Measurements from ENCODE around the gene GRK1.

Gene GRK1

DNA sequence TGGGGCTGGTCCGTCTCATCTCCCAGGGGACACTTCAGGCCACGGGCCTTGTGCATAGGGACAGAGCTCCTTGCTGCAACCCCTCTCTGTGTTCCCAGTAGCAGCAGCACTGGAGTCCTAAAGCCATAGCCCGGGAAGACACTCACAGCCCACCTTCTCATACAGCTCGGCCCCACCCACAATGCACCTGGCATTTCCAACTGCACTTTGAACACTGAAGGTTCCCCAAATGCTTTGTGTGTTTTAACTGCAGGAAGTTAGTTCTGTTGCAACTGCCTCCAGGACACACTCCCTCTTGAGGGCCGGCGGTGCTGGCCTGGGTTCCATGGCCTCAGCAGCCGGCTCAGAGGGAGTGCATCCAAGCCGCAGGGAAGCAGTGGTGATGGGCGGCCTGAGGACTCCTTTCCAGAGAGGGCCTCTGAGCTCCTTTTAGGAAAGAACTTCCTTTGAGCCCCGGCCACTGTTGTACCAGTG, 69.3 kb downstream of the GRK1 start:
- H3K27me3 ChIP-seq (ENCODE audit: control insufficient read depth, insufficient read depth, low read length), result peaks cover 18% of the 10 kb centered on the region

DNA sequence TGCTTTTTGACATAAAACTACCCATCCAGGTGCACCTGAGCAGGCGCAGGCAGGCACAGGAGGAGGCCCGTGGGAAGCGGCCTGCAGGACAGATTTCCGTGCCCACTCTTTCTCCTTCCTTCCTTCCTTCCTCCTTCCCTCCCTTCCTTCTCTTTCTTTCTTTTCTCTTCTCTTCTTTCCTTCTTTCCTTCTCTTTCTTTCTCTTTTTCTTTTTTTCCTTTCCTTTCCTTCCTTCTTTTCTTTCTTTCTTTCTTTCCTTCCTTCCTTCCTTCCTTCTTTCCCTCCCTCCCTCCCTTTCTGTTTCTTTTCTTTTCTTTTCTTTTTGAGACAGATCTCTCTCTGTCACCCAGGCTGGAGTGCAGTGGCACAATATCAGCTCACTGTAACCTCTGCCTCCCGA, 70.8 kb downstream of the GRK1 start:
- H3K4me3 ChIP-seq (ENCODE audit: low read length), result no peak overlapping the region
- H3K9ac ChIP-seq (ENCODE audit: low read depth, low read length), result no peak overlapping the region
- H3K36me3 ChIP-seq (ENCODE audit: insufficient read depth, low read length), result no peaks in the 10 kb centered on the region
- H3K9me3 ChIP-seq (replicated peaks; ENCODE audit: low read length), result no peaks in the 10 kb centered on the region
- no peak overlapping the region for H3K4me2 ChIP-seq (ENCODE audit: low read length)
- peaks cover 15% of the 10 kb centered on the region for H3K27me3 ChIP-seq (ENCODE audit: control insufficient read depth, insufficient read depth, low read length)
- peaks cover 11% of the 10 kb centered on the region for H3K4me1 ChIP-seq (ENCODE audit: control insufficient read depth, insufficient read depth, low read length)

More for the DNA sequence above, 69.3 kb downstream of the GRK1 start:
- Histone ChIP-seq H3K9ac (ENCODE audit: low read depth, low read length) (no peak overlapping the region), H3K4me2 (ENCODE audit: low read length) (no peak overlapping the region), H3K36me3 (ENCODE audit: insufficient read depth, low read length) (no peaks in the 10 kb centered on the region), H3K4me3 (ENCODE audit: low read length) (no peak overlapping the region), H3K9me3 (replicated peaks; ENCODE audit: low read length) (no peaks in the 10 kb centered on the region), H3K4me1 (ENCODE audit: control insufficient read depth, insufficient read depth, low read length) (no peaks in the 10 kb centered on the region)

DNA sequence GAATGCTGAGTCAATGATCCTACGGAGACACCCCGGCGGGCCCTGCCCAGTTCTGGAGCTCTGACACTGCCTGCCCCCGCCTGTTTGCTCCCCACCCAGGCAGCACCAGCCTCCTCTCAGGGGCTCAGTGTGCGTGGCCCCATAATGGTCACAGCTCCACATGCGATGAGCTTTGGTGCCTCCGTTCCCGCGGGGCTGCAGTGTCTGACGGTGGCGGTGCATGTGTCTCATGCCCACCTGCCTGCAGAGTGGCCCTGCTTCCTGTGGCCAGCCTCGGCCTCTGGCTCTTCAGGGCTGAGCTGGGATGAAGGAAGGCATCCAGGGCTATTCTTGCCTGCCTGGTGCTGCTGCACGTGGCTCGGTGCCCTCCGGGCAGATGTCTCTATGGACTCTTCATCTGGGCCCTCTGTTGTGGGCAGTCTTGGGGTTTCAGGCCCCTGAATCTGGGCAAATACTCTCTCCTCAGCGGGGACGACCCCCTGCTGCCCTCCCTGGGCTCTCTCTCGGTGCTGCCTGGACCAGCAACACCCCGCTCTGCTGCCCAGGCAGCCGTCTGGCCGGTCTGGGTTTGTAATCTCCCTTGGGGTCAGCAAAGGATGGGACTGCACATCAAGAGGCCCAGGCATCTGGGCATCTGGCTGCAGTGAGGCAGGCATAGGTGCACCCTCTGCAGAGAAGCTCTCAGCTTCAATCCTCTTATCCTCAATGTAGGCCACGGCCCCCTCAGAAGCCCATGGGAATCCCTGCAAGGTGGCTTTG, 72.7 kb downstream of the GRK1 start:
- Histone ChIP-seq H3K27me3 (ENCODE audit: control insufficient read depth, insufficient read depth, low read length) (peaks cover 15% of the 10 kb centered on the region), H3K36me3 (ENCODE audit: insufficient read depth, low read length) (no peaks in the 10 kb centered on the region), H3K9me3 (replicated peaks; ENCODE audit: low read length) (no peaks in the 10 kb centered on the region)

DNA sequence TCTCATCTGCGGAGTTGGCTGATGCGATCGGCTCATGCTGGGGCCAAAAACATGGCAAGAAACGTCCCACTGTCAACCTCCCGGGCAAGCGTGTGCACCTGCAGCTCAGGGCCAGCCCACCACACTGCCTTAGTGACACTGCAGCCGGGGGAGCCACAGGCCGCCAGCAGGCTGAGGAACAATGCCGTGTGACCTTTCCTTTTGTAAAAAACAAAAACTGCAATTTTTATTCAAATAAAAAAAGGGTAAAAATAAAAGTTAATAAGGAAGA, 73.2 kb downstream of the GRK1 start:
- no peak overlapping the region for H3K9ac ChIP-seq (ENCODE audit: low read depth, low read length)
- no peaks in the 10 kb centered on the region for H3K9me3 ChIP-seq (replicated peaks; ENCODE audit: low read length)
- no peak overlapping the region for H3K4me3 ChIP-seq (ENCODE audit: low read length)
- peaks cover 13% of the 10 kb centered on the region for H3K27me3 ChIP-seq (ENCODE audit: control insufficient read depth, insufficient read depth, low read length)
- peaks cover 12% of the 10 kb centered on the region for H3K4me1 ChIP-seq (ENCODE audit: control insufficient read depth, insufficient read depth, low read length)
- H3K36me3 ChIP-seq (ENCODE audit: insufficient read depth, low read length), result no peaks in the 10 kb centered on the region
- no peak overlapping the region for H3K4me2 ChIP-seq (ENCODE audit: low read length)

More for the DNA sequence above, 72.7 kb downstream of the GRK1 start:
- no peak overlapping the region for H3K9ac ChIP-seq (ENCODE audit: low read depth, low read length)
- H3K4me1 ChIP-seq (ENCODE audit: control insufficient read depth, insufficient read depth, low read length), result peaks cover 12% of the 10 kb centered on the region
- H3K4me2 ChIP-seq (ENCODE audit: low read length), result no peak overlapping the region
- H3K4me3 ChIP-seq (ENCODE audit: low read length), result no peak overlapping the region

DNA sequence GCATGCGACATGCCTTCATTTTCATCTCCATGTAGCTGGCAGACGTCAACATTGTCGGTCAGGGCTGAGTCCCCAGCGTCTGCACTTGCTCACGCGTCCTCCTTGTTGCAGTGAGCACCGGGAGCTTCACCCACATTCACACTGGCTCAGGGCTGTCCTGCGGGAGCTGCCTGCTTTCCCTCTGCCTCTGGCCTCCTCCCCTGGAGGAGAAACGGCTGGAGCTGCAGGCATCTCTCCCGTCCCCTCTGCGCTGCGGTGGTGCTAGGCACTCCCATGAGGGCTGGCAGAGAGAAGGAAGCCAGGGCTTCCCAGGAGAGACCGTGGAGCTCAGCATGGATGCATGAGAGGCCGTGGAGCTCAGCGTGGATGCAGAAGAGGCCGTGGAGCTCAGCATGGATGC, 73.6 kb downstream of the GRK1 start:
- Histone ChIP-seq H3K9me3 (replicated peaks; ENCODE audit: low read length) (no peaks in the 10 kb centered on the region), H3K9ac (ENCODE audit: low read depth, low read length) (no peak overlapping the region), H3K4me2 (ENCODE audit: low read length) (no peak overlapping the region), H3K4me3 (ENCODE audit: low read length) (no peak overlapping the region), H3K4me1 (ENCODE audit: control insufficient read depth, insufficient read depth, low read length) (peaks cover 12% of the 10 kb centered on the region), H3K36me3 (ENCODE audit: insufficient read depth, low read length) (no peaks in the 10 kb centered on the region), H3K27me3 (ENCODE audit: control insufficient read depth, insufficient read depth, low read length) (peaks cover 13% of the 10 kb centered on the region)

DNA sequence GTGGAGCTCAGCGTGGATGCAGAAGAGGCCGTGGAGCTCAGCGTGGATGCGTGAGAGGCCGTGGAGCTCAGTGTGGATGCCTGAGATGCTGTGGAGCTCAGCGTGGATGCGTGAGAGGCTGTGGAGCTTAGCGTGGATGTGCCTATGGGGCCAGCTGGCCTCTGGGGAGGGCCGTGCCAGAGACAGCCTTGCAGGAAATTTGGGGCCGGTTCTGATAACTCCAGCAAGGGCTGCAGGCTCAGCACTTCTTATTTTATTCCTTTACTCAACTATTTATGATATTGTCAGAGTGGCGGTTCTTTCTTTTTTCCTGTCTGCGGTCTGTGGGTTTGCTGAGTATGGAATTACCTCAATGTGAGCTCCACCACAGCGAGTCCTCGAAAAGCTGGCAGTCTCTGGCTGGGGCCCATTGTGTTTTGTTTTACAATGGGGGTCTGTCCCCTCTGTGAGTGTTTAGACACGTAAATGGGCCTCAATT, 74.2 kb downstream of the GRK1 start:
- Histone ChIP-seq H3K27me3 (ENCODE audit: control insufficient read depth, insufficient read depth, low read length) (peaks cover 18% of the 10 kb centered on the region), H3K9ac (ENCODE audit: low read depth, low read length) (no peak overlapping the region), H3K36me3 (ENCODE audit: insufficient read depth, low read length) (no peaks in the 10 kb centered on the region), H3K4me3 (ENCODE audit: low read length) (no peak overlapping the region), H3K4me1 (ENCODE audit: control insufficient read depth, insufficient read depth, low read length) (peaks cover 12% of the 10 kb centered on the region), H3K4me2 (ENCODE audit: low read length) (no peak overlapping the region), H3K9me3 (replicated peaks; ENCODE audit: low read length) (no peaks in the 10 kb centered on the region)

DNA sequence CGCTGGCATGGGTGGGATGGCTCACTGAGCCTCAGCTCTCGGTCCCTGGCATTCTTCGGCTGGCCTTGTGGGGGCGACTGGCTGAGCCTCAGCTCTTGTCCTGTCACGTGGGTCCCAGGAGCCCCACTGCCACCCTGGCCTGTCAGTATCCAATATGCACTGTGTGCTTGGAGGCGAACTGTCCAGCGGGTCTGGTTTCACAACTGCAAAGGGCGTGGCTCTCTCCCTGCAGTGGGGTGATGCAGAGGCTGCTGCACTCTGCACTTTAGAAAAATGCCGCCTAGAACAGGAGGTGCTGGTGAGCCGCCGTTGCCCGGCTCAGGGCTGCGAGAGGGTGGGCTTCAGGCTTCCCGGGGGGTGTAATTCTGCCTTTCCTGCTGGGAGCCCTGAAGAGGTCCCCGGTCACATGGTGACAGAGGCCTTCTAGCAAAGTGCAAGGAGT, 75.0 kb downstream of the GRK1 start:
- Histone ChIP-seq H3K27me3 (ENCODE audit: control insufficient read depth, insufficient read depth, low read length) (peaks cover 15% of the 10 kb centered on the region), H3K36me3 (ENCODE audit: insufficient read depth, low read length) (no peaks in the 10 kb centered on the region), H3K4me3 (ENCODE audit: low read length) (peak overlapping the region; percentile 47), H3K4me2 (ENCODE audit: low read length) (peak overlapping the region; percentile 74), H3K9ac (ENCODE audit: low read depth, low read length) (peak overlapping the region; percentile 26), H3K4me1 (ENCODE audit: control insufficient read depth, insufficient read depth, low read length) (peaks cover 12% of the 10 kb centered on the region), H3K9me3 (replicated peaks; ENCODE audit: low read length) (no peaks in the 10 kb centered on the region)

DNA sequence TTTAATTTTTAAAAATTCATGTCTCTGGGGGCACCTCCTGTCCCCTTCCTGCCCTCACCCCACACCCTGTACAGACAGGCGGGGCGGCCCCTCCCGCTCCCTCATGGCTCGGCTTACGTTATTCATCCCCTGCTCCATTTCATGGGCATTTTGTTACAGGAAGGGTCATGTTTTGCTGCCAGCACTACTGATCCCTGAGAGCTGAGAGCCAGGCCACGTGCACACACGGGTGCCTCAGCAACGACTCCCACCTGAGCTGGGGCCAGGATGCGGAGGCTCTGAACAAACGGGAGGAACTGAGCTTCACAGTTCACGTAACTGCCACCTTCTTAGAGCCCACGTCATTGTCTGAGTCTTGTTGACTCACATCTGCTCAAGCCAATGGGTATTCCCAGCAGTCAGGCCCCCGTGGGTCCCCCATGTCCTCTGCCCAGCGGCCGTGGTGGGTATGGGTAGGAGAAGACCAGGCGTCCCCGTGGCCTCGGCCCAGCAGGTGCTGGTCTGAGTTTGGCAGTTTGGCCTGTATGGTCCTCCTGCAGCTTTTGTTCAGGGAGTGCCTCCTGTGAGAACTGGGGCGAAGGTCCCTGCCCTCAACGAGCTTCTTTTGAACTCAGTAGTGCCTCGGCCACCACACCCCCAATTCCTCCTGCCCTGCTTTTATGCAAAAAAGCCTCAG, 75.6 kb downstream of the GRK1 start:
- Histone ChIP-seq H3K4me3 (ENCODE audit: low read length) (peak overlapping the region; percentile 47), H3K4me2 (ENCODE audit: low read length) (peak overlapping the region; percentile 74), H3K9me3 (replicated peaks; ENCODE audit: low read length) (no peaks in the 10 kb centered on the region), H3K4me1 (ENCODE audit: control insufficient read depth, insufficient read depth, low read length) (peaks cover 12% of the 10 kb centered on the region), H3K27me3 (ENCODE audit: control insufficient read depth, insufficient read depth, low read length) (peaks cover 18% of the 10 kb centered on the region), H3K36me3 (ENCODE audit: insufficient read depth, low read length) (no peaks in the 10 kb centered on the region), H3K9ac (ENCODE audit: low read depth, low read length) (peak overlapping the region; percentile 26)

DNA sequence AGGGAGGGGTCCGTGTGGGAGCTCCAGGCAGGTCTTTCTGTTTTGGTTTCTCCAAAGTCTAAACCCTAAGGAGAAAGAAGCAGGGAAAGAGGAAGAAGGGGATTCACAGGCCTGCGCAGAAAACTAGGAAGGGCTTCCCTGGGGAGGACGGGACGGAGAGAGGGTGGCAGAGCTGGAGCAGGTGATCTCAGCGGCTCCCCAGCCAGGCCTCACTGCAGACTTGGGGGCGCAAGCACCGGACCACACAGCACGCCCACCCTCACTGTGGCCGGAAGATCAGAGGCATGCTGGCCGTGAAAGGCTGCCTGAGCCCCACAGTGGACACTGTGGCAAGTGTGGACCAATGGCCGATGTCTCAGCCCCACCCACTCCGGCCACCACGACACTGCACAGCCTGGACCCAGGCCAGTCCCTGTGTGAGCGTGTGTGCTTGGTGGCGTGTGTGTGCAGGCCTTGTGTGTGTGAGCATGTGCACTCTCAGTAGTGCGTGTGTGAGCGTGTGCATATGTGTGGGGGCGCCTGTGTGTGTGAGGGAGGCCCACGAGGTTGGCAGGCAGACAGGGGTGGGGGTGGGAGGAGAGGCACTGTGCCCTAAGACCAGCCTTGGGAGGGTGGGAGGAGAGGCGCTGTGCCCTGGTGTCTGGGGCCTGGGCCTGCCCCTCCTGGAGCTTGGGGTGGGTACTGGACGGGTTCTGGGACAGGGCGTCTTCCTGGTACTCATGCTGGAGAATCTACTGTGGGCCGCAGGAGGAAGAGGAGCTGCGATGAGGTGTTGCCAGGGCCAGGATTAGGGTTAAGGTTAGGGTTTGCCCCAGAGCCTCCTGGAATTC, 76.6 kb downstream of the GRK1 start:
- no peak overlapping the region for H3K4me2 ChIP-seq (ENCODE audit: low read length)
- peaks cover 27% of the 10 kb centered on the region for H3K27me3 ChIP-seq (ENCODE audit: control insufficient read depth, insufficient read depth, low read length)
- H3K36me3 ChIP-seq (ENCODE audit: insufficient read depth, low read length), result no peaks in the 10 kb centered on the region
- H3K4me3 ChIP-seq (ENCODE audit: low read length), result no peak overlapping the region
- peaks cover 12% of the 10 kb centered on the region for H3K4me1 ChIP-seq (ENCODE audit: control insufficient read depth, insufficient read depth, low read length)
- no peaks in the 10 kb centered on the region for H3K9me3 ChIP-seq (replicated peaks; ENCODE audit: low read length)
- H3K9ac ChIP-seq (ENCODE audit: low read depth, low read length), result no peak overlapping the region

DNA sequence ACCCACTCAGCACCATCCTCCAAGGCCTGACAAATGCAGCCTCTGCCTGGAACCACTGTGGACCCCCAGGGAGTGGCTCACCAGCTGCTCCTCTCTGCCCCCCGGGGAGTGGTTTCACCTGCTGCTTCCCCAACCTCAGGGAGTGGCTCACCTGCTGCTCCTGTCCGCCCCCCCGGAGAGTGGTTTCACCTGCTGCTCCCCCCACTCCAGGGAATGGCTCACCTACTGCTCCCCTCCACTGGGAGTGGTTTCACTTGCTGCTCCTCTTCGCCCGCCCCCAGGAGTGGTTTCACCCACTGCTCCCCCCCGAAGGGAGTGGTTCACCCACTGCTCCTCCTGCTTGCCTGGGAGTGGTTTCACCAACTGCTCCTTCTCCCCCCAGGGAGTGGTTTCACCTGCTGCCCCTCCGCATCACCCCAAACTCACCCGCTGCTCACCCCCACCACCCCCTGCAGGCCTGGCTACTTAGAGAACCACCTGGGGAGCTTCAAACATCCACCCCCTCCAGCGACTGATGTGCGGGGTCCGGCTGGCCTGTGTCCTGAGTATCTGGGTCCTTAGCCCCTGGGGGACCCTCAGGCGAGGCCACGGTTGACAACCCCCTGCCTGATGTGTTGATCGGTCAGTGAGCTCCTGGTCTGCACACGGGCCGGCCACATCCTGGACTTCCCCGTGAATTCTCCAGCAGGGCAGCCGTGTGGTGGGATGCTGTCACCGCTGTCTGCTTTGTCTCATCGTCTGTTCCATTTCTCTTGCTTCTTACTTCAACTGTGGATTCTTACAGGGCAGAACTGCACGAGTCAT, 77.4 kb downstream of the GRK1 start:
- no peaks in the 10 kb centered on the region for H3K36me3 ChIP-seq (ENCODE audit: insufficient read depth, low read length)
- peaks cover 31% of the 10 kb centered on the region for H3K27me3 ChIP-seq (ENCODE audit: control insufficient read depth, insufficient read depth, low read length)
- no peak overlapping the region for H3K4me2 ChIP-seq (ENCODE audit: low read length)
- H3K4me1 ChIP-seq (ENCODE audit: control insufficient read depth, insufficient read depth, low read length), result peaks cover 12% of the 10 kb centered on the region
- H3K9ac ChIP-seq (ENCODE audit: low read depth, low read length), result no peak overlapping the region
- no peak overlapping the region for H3K4me3 ChIP-seq (ENCODE audit: low read length)
- H3K9me3 ChIP-seq (replicated peaks; ENCODE audit: low read length), result no peaks in the 10 kb centered on the region

DNA sequence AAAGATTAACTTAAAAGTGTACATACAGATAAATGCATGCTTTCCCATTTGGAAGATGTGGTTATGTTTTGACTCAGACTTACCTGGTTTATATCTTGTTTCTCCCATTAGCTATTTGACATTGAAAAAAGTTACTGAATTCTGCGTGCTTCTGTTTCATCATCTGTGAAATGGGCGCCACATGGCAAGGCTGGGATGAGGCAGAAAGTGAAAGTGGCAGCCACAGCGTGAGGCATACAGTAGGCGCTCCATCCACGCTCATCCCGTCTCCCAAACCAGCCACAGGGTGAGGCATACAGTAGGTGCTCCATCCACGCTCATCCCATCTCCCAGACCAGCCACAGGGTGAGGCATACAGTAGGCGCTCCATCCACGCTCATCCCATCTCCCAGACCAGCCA, 78.0 kb downstream of the GRK1 start:
- no peak overlapping the region for H3K4me2 ChIP-seq (ENCODE audit: low read length)
- peaks cover 12% of the 10 kb centered on the region for H3K4me1 ChIP-seq (ENCODE audit: control insufficient read depth, insufficient read depth, low read length)
- H3K36me3 ChIP-seq (ENCODE audit: insufficient read depth, low read length), result no peaks in the 10 kb centered on the region
- H3K27me3 ChIP-seq (ENCODE audit: control insufficient read depth, insufficient read depth, low read length), result peaks cover 34% of the 10 kb centered on the region
- H3K9me3 ChIP-seq (replicated peaks; ENCODE audit: low read length), result no peaks in the 10 kb centered on the region
- H3K4me3 ChIP-seq (ENCODE audit: low read length), result no peak overlapping the region
- H3K9ac ChIP-seq (ENCODE audit: low read depth, low read length), result no peak overlapping the region

Measured in skeletal muscle satellite cell (primary cell).